ENCODE measurements around the gene TAF6.

Gene TAF6

GRCh38 chr7:100122067-100122466, 2.9 kb upstream of the TAF6 start:
- peaks cover 25% of the 10 kb centered on the region for H3K36me3 Mint-ChIP-seq
- CTCF ChIA-PET, result no interaction called here
- H3K27ac Mint-ChIP-seq, result no peak overlapping the region
- no peaks in the 10 kb centered on the region for H3K27me3 Mint-ChIP-seq
- H3K9me3 Mint-ChIP-seq, result no peaks in the 10 kb centered on the region
- DNase-seq, result no peak
- peaks cover 61% of the 10 kb centered on the region for H3K4me1 Mint-ChIP-seq
- H3K4me3 Mint-ChIP-seq, result no peak overlapping the region

DNA sequence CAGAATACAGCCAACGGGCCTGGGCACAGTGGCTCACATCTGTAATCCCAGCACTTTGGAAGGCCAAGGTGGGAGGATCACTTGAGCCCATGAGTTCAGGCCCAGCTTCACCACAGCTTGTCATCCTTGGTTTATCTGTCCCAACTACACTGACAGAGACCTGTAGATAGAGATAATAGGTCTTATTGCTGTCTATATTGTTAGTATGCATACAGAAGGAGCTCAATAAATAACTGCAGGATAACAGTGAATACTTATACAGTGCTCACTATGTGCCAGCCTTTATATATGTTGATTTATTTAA, 1.5 kb upstream of the TAF6 start:
- CTCF ChIA-PET, result interaction anchor here (1.0 to 1.3 kb wide), 4 partner anchors 9 to 38 kb away, joined by 3 read pairs; no protein-coding TSS in a partner anchor
- H3K27me3 Mint-ChIP-seq, result no peaks in the 10 kb centered on the region
- peak overlapping the region; percentile 90 for H3K4me3 Mint-ChIP-seq
- DNase-seq, result no peak
- H3K27ac Mint-ChIP-seq, result peak overlapping the region; percentile 95
- H3K36me3 Mint-ChIP-seq, result peaks cover 28% of the 10 kb centered on the region
- peaks cover 54% of the 10 kb centered on the region for H3K4me1 Mint-ChIP-seq
- no peaks in the 10 kb centered on the region for H3K9me3 Mint-ChIP-seq

- DNase-seq, result peak; percentile 83
- H3K36me3 Mint-ChIP-seq, result peaks cover 29% of the 10 kb centered on the region
- peak overlapping the region; percentile 90 for H3K4me3 Mint-ChIP-seq
- peaks cover 48% of the 10 kb centered on the region for H3K4me1 Mint-ChIP-seq
- CTCF ChIA-PET, result interaction anchor here (0.6 to 1.3 kb wide), 5 partner anchors 9 to 330 kb away, joined by 3 to 4 read pairs (median 3); no protein-coding TSS in a partner anchor
- H3K9me3 Mint-ChIP-seq, result no peaks in the 10 kb centered on the region
- H3K27me3 Mint-ChIP-seq, result no peaks in the 10 kb centered on the region
- peak overlapping the region; percentile 95 for H3K27ac Mint-ChIP-seq
Observed at GRCh38 chr7:100119970-100120732, 993 bp upstream of the TAF6 start.

DNA sequence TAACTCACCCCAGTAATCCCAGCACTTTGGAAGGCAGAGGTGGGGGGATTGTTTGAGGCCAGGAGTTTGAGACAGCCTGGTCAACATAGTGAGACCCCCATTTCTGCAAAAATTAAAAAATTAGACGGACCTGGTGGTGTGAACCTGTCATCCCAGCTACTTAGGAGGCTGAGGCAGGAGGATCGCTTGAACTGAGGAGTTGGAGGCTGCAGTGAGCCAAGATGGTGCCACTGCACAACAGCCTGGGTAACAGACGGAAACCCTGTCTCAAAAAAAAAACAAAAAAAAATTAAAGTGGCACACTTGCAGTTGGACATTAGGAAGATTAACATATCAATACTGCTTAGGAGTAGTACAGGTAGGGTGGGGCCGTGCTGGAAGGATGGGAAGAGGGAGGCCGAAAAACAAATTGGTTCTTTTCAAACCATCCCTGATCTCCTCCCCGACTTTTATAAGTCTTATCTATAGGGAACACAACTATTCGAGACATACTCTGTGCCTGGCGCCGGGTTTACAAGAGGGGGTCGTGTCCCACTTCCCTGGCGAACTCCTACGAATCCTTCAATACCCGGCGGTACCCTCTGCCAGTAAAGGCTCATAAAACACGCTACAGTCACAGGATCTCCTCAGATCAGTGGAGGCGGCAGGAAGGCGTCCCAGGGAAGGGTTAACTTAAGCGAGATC, 628 bp downstream of the TAF6 start:
- no peaks in the 10 kb centered on the region for H3K9me3 Mint-ChIP-seq
- peak overlapping the region; percentile 90 for H3K4me3 Mint-ChIP-seq
- peaks cover 38% of the 10 kb centered on the region for H3K4me1 Mint-ChIP-seq
- DNase-seq, result no peak
- CTCF ChIA-PET, result no interaction called here
- no peaks in the 10 kb centered on the region for H3K27me3 Mint-ChIP-seq
- peak overlapping the region; percentile 95 for H3K27ac Mint-ChIP-seq
- peaks cover 24% of the 10 kb centered on the region for H3K36me3 Mint-ChIP-seq

DNA sequence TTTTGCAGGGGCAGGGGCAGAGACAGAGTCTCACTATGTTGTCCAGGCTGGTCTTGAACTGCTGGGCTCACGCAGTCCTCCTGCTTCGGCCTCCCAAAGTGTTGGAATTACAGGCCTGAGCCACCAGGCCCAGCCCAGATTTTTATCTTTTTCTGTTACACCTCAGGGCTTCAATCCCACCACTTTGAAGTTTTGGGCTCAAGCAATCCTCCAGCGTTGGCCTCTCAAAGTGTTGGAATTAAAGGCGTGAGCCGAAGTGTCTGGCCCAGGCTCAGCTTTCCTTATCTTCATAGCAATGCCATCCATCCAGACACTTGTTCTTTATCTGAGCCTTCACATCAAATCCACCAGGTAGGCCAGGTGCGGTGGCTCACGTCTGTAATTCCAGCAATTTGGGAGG, 4.1 kb downstream of the TAF6 start:
- Mint-ChIP-seq H3K4me3 (no peak overlapping the region), H3K27ac (no peak overlapping the region), H3K4me1 (peaks cover 15% of the 10 kb centered on the region), H3K36me3 (peaks cover 37% of the 10 kb centered on the region), H3K9me3 (no peaks in the 10 kb centered on the region), H3K27me3 (no peaks in the 10 kb centered on the region)
- DNase-seq, result no peak
- CTCF ChIA-PET, result no interaction called here

DNA sequence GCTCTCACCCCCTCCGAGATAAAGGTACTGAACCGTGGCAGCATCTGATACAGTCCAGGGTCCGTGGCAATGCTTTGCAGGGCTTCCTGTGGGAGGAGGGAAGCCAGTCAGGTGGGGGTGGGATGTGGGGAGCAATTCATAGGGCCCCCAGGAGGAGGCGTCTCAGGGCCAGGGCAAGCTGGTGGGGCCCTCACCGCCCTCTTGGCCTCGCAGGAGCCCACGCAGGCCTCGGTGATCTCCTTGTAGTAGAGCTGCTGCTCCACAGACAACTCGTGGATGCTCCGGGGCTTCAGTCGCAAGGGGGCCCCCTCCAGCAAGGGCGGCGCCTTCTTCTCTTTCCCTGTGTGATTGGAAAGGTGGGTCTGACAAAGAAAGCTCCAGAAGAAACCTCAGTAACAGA, 7.2 kb downstream of the TAF6 start:
- peaks cover 50% of the 10 kb centered on the region for H3K36me3 Mint-ChIP-seq
- CTCF ChIA-PET, result interaction anchor here (0.6 to 1.3 kb wide), 2 partner anchors 23 to 132 kb away, joined by 3 to 6 read pairs; no protein-coding TSS in a partner anchor
- DNase-seq, result no peak
- no peaks in the 10 kb centered on the region for H3K27me3 Mint-ChIP-seq
- H3K27ac Mint-ChIP-seq, result peak overlapping the region; percentile 28
- H3K4me1 Mint-ChIP-seq, result no peaks in the 10 kb centered on the region
- H3K4me3 Mint-ChIP-seq, result no peak overlapping the region
- H3K9me3 Mint-ChIP-seq, result no peaks in the 10 kb centered on the region

DNA sequence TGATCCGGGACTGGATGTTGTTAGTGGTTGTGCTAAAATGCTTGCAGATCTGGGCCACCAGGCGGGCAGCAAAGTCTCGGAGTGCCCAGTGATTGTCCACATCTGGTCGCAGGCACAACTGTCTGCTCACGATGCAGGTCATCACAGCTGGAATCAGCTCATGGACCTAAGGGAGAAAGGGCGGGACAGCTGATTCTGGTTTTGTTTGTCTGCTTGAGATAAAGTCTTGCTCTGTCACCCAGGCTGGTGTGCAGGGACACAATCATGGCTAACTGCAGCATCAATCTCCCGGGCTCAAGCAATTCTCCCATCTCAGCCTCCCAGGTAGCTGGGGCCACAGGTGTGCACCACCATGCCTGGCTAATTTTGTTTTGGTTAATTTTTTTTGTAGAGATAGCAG, 8.0 kb downstream of the TAF6 start:
- H3K4me1 Mint-ChIP-seq, result no peaks in the 10 kb centered on the region
- CTCF ChIA-PET, result interaction anchor here (0.6 to 1.3 kb wide), 2 partner anchors 24 to 132 kb away, joined by 3 to 6 read pairs; no protein-coding TSS in a partner anchor
- peaks cover 54% of the 10 kb centered on the region for H3K36me3 Mint-ChIP-seq
- no peak for DNase-seq
- no peak overlapping the region for H3K27ac Mint-ChIP-seq
- no peak overlapping the region for H3K4me3 Mint-ChIP-seq
- H3K27me3 Mint-ChIP-seq, result no peaks in the 10 kb centered on the region
- H3K9me3 Mint-ChIP-seq, result no peaks in the 10 kb centered on the region

DNA sequence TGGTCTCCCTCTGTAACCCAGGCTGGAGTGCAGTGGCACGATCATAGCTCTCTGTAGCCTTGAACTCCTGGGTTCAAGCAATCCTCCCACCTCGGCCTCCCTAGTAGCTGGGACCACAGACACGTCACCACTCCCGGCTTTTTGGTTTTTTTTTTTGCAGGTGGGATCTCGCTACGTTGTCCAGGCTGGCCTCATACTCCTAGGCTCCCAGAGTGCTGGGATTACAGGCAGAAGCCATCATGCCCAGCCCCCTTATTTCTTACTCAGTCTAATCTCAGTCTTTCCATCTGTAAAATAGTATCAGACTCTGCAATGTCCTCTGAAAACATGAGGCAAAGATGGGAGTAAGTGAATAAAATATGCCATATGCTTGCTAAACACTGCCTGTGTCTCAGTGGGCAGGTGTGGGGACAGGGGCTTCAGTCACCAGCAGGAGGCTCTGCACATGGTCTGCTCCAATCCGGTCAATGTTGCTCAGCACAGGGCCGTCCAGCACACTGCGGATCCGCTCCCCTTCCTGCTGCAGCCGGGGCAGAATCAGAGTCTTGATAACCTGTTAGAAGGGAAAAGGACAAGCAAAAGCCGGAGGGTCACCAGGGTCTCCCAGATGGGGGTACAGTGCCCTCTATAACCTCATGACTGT, 9.5 kb downstream of the TAF6 start:
- H3K9me3 Mint-ChIP-seq, result no peaks in the 10 kb centered on the region
- peaks cover 57% of the 10 kb centered on the region for H3K36me3 Mint-ChIP-seq
- CTCF ChIA-PET, result interaction anchor here (0.6 kb wide), 1 partner anchor 705 kb away, joined by 3 read pairs; no protein-coding TSS in a partner anchor
- H3K4me3 Mint-ChIP-seq, result no peak overlapping the region
- no peak for DNase-seq
- no peaks in the 10 kb centered on the region for H3K27me3 Mint-ChIP-seq
- no peak overlapping the region for H3K27ac Mint-ChIP-seq
- no peaks in the 10 kb centered on the region for H3K4me1 Mint-ChIP-seq

- no peak for DNase-seq
- H3K4me3 Mint-ChIP-seq, result no peak overlapping the region
Observed at GRCh38 chr7:100107890-100108289, 11.3 kb downstream of the TAF6 start.

GRCh38 chr7:100107125-100107737, 11.9 kb downstream of the TAF6 start:
- Mint-ChIP-seq H3K4me3 (no peak overlapping the region), H3K27ac (no peak overlapping the region), H3K36me3 (peaks cover 54% of the 10 kb centered on the region), H3K9me3 (no peaks in the 10 kb centered on the region), H3K4me1 (peaks cover 14% of the 10 kb centered on the region), H3K27me3 (no peaks in the 10 kb centered on the region)
- CTCF ChIA-PET, result no interaction called here
- DNase-seq, result no peak

More at GRCh38 chr7:100107890-100108289, 11.3 kb downstream of the TAF6 start:
- H3K36me3 Mint-ChIP-seq, result peaks cover 56% of the 10 kb centered on the region
- H3K27ac Mint-ChIP-seq, result peak overlapping the region; percentile 52
- CTCF ChIA-PET, result no interaction called here
- H3K27me3 Mint-ChIP-seq, result no peaks in the 10 kb centered on the region
- H3K4me1 Mint-ChIP-seq, result peaks cover 8% of the 10 kb centered on the region
- no peaks in the 10 kb centered on the region for H3K9me3 Mint-ChIP-seq

DNA sequence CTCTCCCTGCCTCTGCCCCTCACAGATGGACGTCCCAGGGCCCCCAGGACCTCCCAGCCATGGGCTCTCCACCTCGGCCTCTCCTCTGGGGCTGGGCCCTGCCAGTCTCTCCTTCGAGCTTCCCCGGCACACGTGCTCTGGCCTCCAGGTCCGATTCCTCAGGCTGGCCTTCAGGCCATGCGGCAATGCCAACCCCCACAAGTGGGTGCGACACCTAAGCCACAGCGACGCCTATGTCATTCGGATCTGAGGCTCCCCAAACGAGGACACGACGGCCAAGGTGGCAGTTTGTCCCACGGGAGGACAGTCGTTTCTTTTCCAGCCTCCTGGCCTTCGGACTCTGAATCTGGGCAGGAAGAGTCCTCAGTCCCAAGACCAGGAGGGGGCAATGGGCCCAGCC, 12.5 kb downstream of the TAF6 start:
- no peaks in the 10 kb centered on the region for H3K9me3 Mint-ChIP-seq
- CTCF ChIA-PET, result no interaction called here
- H3K4me3 Mint-ChIP-seq, result no peak overlapping the region
- no peak overlapping the region for H3K27ac Mint-ChIP-seq
- H3K36me3 Mint-ChIP-seq, result peaks cover 51% of the 10 kb centered on the region
- H3K4me1 Mint-ChIP-seq, result peaks cover 14% of the 10 kb centered on the region
- DNase-seq, result no peak
- no peaks in the 10 kb centered on the region for H3K27me3 Mint-ChIP-seq

- DNase-seq, result no peak
- CTCF ChIA-PET, result no interaction called here
- H3K4me1 Mint-ChIP-seq, result peaks cover 14% of the 10 kb centered on the region
- peak overlapping the region; percentile 33 for H3K27ac Mint-ChIP-seq
- peaks cover 45% of the 10 kb centered on the region for H3K36me3 Mint-ChIP-seq
- peaks cover 6% of the 10 kb centered on the region for H3K27me3 Mint-ChIP-seq
- no peaks in the 10 kb centered on the region for H3K9me3 Mint-ChIP-seq
- no peak overlapping the region for H3K4me3 Mint-ChIP-seq
Observed at GRCh38 chr7:100105534-100105933, 13.6 kb downstream of the TAF6 start.

- peaks cover 6% of the 10 kb centered on the region for H3K27me3 Mint-ChIP-seq
- CTCF ChIA-PET, result interaction anchor here (0.9 kb wide), 1 partner anchor 17 kb away, joined by 3 read pairs; no protein-coding TSS in a partner anchor
- H3K4me3 Mint-ChIP-seq, result peak overlapping the region; percentile 81
- no peak for DNase-seq
- H3K4me1 Mint-ChIP-seq, result peaks cover 35% of the 10 kb centered on the region
- no peaks in the 10 kb centered on the region for H3K9me3 Mint-ChIP-seq
- H3K27ac Mint-ChIP-seq, result peak overlapping the region; percentile 61
- peaks cover 54% of the 10 kb centered on the region for H3K36me3 Mint-ChIP-seq
Observed at GRCh38 chr7:100102950-100103840, 16.0 kb downstream of the TAF6 start.
